CD1c-positive myeloid dendritic cell (primary cell): Measurements from ENCODE around the gene RHBDD3.
"Not testable (repeated sequence)": the region's sequence is repeated elsewhere in the genome, so short reads cannot be mapped to it uniquely, and the experiment has no call there.

ENCODE experiments used
- DNase-seq: peaks from one replicate; pipeline ENCODE4 v3.0.0-alpha.2; 2016; ENCODE audit errors: extremely low spot score

Gene RHBDD3

DNA sequence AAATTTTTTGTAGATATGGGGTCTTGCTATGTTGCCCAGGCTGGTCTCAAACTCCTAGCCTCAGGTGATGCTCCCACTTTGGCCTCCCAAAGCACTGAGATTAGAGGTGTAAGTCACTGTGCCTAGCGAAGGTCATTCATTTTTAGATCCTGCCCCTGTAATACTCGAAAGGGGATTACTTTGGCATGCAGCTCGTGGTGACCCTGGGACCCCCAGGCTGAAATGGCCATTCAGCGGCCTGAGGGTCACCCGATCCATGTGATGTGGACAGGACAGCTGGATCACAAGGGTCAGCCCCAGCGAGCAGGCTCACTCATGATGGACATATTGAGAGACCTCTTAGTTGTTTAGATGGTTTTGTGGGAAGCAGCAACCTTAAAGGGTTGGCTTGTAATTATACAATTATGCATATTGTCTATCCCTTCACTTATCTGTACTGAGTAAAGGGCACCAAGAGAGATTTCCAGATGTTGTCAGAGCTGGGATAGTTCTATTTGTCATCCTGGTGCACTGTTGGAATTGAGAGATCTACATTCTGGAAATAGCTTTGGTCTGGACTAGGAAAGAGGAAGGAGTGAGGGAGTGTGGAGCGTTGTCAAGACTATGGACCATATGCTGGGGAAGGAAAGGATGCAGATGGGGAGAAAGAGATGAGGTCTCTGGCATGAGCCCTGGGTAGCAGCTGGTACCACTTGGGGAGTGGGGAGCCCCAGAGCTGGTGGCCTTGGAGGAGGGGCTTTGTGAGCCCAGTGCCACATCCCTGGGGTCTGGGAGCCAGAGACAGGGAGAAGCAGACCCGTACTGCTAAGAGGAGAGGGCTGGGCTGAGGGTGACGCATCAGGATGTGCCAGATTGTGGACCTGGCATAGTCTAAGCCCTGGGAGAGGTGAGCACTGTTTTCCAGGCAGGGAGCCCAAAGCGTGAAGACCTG lies 15.5 kb downstream of the RHBDD3 start:
- DNase-seq, result no peak

DNA sequence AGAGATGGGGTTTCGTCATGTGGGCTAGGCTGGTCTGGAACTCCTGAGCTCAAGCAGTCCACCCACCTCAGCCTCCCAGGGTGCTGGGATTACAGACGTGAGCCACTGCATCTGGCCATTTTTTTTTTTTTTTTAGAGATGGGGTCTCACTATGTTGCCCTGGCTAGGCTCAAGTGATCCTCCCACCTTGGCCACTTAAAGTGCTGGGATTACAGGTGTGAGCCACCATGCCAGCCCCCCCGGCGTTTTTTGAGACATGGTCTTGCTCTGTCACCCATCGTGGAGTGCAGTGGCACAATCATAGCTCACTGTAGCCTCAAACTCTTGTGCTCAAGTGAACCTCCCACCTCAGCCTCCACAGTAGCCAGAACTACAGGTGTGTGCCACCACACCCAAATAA lies 16.5 kb downstream of the RHBDD3 start:
- no peak for DNase-seq

DNA sequence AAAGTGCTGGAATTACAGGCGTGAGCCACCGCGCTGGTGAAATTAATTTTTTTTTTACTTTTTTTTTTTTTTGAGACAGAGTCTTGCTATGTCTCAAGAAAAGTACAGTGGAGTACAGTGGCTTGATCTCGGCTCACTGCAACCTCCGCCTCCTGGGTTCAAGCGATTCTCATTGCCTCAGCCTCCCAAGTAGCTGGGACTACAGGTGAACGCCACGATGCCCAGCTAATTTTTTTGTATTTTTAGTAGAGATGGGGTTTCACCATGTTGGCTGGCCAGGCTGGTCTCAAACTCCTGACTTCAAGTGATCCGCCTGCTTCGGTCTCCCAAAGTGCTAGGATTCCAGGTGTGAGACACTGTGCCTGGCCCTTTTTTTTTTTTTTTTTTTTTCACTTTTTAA lies 19.9 kb downstream of the RHBDD3 start:
- DNase-seq, result not testable (repeated sequence)

DNA sequence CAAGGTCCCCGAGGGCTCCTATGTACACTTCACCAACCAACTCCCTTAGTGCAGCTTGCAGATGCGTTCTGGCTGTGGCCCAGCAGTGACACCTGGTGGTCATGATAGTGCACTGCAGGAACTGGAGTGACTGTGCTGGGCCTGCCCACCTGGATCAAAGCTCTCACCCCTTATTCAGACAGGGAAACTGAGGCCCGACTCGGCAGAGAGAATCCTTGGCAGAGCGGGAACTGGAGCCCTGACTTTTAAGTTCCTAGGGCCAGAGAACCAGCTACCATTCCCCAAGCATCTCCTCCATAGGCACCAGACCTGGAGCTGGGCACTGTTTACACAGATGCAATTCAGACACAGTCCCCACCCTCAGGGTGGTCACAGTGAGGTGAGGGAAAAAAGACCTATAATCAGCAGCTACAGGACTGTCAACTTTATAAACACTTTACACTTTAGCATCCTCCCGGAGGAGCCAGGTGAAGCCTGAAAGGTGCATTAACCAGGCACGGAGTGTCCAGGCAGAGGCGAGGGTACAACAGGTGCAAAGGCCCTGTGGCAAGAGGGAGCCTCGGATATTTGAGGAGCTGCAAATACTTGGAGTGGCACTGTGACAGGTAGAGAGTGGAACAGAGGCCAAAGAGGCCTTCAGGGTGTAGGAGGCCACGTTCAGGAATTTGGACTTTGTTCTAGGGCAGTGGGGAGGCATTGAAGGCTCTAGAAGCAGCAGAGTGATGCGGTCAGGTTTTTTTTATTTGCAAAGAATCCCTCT lies 22.0 kb downstream of the RHBDD3 start:
- peak; percentile 71 for DNase-seq

DNA sequence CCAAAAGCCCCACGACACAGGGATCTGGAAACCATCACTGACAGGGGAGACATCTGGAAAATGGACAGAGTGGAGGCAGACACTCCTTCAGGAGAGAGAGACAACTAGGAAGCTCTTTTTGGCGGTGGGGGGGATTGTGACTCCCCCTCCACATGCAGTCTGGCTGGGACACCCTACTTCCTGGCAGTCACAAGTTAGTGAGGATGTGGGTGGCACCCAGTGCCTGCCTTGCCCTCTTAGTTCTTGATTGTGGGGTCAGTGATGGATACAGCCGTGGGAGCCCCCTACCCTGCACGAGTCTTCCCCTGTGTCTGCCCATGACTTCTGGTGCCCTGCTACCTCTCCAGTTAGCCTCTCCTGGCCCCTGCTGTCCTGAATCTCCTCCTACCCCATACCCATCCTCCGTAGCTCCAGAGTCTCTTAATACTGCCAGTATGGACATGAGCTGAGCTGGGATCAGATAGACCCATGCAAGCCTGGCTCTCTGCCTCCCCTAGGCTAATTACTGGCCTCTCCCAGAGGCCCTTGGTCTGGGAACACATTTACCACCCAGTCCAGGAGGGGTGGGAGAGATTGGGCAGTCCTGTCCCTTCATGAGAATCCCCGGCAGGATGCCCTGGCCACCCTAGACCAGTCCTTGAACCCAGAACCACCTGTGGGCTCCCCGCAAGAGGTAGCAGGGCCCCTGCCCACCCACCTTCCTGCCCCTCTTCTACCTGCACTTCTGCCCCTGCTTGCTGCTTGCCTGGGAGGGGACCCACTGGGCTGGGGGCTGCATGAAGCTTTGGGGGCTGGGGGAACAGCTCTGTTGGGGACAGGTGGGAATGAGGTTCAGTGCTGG lies 22.8 kb downstream of the RHBDD3 start:
- DNase-seq, result no peak

DNA sequence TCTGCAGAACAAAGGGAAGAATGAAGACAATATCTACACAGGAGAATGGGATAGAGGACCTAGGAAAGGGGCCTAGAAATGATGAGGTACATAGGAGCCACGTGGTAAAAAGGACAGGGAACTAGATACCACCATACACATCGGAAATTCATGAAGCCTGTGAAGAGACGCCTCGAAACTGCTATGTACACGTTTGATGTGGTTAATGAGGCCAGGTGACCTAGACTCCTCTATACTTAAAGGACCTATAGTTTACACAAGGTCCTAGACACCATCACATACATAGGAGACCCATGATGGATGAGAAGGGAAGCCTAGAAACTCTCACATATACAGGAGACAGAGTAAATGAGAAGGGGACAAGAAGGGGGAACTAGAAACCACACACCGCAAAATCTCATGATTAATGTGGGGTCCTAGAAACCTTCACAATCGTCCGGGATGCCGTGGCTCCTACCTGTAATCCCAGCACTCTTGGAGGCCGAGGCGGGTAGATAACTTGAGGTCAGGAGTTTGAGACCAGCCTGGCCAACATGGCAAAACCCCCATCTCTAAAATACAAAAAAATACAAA lies 23.8 kb downstream of the RHBDD3 start:
- DNase-seq, result no peak

DNA sequence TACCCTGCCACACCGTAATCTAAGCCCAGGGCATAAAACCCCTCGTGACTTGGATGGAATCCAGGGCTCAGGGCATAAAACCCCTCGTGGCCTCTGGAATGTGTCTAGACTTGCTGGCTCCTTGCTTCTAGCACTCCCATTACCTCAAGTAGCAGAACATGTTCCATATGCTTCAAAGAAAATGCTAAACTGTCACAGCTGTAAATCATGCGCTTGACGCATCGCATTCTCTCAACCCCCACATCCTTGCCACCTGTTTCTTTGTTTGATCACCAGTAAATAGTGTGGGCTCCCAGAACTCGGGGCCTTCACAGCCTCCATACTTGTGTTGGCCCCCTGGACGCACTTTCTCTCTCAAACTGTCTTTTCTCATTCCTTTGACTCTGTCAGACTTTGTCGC lies 27.3 kb downstream of the RHBDD3 start:
- not testable (repeated sequence) for DNase-seq

DNA sequence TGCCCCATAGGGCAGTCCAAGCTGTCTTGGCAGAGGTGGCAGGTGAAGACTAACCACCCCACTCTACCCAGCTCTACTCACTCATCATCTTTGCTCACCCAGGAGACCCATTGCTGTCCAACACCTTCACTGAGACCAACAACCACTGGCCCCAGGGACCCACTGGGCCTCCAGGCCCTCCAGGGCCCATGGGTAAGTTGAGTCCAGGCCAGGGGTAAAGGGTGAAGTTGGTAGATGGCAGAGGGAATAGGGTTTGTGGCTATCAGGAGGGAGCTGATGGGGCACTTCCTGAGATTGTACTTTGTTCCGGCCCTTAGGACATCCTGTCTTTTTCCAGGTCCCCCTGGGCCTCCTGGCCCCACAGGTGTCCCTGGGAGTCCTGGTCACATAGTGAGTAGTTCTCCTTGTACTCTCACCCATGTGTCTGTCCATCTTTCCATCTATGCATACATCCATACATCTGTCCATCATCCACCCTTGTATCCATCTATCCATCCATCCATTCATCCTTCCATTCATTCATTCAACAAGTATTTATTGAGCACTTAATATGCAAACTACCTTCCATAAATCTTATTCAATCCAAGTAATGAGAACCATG lies 34.4 kb downstream of the RHBDD3 start:
- no peak for DNase-seq

DNA sequence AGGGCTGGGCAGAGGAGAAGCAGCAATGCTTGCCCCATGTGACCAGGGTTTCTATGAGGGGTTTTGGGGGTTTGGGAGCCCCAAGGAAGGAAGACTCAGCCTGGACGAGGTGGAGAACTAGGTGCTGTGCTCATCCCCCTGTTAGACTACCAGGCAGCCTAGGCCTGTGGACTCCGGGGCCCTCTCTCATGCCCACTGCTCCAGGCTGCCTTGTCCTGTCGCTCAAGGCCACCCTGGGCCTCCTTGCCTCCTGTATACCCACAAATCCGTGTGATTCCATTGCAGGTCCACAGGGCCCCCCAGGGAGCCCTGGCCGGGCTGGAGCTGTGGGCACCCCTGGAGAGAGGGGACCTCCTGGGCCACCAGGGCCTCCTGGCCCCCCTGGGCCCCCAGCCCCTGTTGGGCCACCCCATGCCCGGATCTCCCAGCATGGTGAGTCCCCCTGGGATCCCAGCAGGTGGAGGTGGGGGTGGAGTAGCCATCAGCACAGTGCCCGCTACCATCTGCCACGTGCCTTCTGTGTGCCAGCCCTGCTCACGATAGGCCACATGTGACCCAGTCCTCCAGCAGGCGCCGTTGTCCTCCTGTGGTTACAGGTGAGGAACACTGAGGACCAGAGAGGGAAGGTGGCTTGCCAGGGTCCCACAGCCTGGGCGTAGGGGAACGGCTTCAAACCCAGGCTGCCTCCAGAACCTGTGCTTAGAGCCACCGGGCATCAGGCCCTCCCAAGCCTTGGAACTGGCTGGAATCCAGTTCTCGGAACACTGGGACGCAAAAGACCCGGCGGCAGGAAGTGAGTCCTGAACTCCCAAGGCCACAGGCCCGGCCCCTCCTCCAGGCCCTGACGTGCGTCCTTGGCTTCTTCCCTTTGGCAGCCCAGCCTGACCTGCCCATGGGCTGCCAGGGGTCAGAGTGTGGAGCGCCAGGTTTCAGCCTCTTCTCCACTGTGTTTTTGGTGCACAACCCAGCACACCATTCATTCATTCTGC lies 35.5 kb downstream of the RHBDD3 start:
- no peak for DNase-seq

DNA sequence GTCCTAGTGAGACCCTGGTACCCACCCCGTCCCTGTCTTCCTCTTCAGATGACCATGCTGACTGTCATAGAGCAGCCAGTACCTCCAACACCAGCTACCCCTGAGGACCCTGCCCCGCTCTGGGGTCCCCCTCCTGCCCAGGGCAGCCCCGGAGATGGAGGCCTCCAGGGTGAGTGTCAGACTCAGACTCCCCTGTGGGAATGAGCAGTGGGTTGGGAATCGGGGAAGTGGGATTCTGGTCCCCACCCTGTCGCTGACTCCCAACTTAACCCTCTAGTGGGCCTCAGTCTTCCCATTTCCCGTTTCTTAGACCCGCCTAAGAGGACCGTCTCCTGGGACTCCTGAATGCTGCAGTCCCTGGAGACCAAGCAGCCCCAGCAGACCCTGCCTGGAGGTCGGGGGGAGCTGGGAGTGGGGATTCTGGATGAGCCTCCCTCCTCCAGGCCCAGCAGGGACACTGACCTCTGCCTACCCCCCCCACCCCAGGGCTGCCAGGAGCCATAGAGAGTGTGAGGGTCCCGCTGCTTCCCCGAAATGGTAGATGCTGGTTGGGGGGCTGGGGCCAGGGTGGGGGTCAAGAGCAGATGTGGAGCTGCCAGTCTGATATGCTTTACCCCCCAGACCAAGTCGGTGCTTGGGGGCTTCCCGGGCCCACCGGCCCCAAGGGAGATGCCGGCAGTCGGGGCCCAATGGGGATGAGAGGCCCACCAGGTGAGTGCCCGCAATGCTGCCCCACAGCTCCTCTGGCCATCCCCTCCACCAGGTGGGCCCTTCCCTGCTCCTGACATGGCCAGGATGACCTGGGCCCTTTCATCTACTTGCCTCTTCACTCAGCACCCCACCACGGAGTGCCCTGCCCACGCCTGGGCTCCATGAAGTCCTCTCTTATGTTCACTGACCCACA lies 36.6 kb downstream of the RHBDD3 start:
- DNase-seq, result no peak

DNA sequence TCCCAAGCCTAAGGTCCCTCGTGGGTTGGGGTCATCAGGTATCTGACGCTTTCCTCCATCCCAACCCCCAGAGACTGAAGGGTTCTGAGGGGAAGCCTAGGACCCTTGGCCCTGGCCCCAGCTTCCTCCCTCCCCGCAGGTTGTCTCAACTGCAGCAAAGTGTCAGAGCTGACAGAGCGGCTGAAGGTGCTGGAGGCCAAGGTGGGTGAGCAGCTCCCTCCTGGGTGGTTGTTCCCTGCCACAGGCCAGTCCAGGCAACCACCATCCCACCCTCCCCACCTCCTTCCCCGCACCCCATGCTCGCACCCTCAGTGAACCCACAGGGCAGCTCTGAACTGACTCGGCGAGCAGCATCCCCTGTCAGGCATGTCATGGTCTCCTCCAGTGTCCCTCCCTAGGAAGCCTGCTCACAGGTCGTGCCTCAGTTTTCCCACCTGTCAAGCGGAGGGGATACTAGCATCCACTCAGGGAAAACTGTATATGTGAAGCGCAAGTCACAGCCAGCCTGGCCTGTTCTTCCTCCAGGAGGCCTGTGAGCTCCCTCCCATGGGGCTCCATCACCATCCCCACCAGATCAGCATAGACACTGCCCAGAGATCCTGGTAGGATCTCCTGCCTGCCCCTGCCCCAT lies 41.3 kb downstream of the RHBDD3 start:
- DNase-seq, result no peak

DNA sequence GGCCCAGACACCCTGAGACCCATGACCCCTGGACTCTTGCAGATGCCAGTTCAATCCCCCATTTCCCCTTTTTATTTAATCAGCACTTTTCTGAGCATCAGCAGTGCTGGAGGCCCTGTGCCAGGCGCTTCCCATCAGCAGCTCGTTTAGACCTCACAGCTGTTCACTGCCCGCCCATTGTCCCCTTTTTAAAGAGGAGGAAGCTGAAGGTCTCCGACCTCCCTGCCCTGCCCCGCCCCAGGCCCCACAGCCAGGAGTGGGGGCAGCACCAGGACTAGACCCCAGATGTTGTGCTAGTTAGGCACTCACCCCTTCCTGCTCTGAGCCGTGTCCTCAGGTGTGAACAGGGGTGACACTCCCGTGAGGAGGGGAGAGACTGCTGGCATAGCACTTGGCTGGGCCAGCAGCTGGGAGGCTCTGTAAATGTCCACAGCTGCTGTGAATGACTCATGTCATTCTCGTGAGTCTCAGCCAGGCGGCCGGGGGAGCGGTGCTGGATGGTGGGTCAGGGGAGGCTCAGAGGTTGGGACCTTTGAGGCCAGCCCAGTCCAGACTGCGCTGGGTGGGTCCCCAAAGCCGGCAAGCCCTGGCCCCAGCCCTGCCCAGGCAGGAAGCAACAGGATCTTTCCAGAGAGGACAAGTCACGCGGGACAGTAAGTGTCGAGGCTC lies 42.2 kb downstream of the RHBDD3 start:
- no peak for DNase-seq

DNA sequence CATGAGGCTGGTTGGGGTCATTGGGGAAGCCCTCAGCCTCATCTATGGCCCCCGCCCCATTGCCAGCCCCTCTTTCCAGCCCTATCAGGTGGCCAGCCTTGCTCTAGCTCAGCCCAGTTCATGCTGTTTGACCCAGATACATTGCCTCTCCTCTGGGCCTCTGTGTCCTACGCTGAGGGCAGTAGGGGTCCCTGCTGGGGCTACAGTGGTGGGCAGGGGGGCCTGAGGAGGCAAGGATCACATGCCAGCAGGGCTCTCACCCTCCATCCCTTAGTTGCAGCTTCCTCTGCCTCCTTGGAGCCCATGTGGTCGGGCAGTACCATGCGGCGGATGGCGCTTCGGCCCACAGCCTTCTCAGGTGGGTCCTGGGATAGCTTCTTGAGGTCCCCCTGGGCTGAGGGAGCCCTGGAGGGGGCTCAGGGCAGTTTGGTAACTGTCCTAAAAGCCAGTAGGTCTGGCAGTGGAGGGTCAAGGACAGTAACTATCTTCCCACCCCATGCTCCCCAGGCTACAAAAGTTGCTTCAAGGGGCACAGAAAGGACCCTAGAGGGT lies 42.8 kb downstream of the RHBDD3 start:
- DNase-seq, result no peak

DNA sequence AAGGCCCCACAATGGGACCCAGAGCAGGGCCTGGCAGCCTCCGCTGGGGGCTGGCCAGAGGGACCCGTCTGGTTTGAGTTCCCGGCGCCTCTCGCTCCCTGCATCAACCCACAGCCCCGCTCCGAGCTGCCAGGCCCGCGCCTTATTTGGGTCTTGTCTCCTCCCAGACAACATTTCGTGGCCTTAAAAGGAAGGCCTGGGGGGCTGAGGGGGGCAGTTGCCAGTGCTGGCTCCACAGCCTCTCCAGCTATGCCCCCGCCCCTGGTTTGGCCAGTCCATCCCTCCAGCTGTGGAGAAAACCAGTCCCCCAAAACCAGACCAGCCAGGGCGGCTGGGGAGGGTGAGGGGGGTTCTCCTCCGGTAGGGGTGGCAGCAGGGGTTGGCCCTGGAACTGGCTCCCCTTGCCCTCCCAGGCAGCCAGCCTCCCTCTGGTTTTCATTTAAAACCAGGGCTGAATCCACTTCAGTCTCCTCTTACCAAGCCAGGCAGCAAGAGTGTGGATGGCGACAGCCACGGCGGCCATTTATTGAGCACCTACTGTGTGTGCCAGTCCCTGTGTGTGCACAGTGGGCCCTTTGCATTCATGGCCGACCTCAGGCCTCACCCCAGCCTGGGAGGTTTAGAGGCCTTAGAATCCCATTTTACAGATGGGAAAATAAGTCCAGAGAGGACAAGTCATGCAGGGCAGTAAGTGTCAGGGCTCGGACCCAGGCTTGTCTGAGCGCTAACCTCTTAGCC lies 43.5 kb downstream of the RHBDD3 start:
- no peak for DNase-seq

DNA sequence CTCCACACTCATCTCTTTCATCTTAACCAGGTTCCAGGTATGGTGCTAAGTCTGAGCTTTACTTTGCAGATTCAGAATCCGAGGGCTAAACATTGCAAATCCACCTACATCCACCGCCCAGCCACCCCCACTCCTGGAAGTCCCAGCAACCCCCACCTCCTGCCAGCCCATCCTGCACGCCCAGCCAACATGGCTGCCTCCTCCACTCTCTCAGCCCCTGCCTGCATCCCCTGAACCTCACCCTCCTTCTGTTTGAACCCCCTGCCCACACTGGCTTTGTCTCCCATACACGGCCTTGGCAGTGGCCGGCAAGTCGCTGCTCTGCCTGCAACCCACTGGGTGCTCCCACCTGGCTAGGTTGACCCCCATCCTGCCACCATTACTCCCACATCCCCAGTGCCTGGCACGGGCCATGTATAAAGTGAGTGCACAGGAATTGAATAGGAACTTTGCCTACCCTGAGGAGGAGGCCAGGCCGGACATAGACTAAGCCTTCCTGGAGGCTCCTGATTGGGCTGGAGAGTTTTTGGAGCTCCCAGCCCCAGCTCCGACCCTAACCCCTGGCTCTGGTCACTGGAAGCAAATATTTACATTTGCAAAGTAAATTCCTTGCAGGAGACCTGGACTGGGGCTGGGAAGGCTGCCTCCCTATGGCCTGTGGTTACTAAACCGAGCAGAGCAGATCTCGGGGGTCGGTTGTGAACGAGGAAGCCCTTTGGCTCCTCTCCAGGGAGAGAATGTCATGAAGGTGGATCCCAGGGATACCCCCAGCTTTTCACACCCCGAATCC lies 47.7 kb downstream of the RHBDD3 start:
- no peak for DNase-seq

DNA sequence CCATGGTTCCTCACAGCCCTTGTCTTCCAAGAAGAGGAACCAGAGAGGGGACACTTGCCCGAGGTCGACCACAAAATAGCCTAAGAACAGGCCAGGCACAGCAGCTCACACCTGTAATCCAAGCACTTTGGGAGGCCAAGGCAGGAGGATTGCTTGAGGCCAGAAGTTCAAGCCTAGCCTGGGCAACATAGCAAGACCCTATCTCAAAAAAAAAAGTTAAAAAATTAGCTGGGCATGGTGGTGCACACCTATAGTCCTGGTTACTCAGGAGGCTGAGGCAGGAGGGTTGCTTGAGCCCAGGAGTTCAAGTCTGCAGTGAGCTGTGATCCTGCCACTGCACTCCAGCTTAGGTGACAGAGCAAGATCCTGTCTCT lies 48.4 kb downstream of the RHBDD3 start:
- DNase-seq, result not testable (repeated sequence)
